HG02943 (cell line): ENCODE measurements around the gene DCAF8.

Experiments used
- ATAC-seq: cut with Tn5 transposase; IDR thresholded peaks from one replicate; pipeline ENCODE4 v1.9.1; 2021; ENCODE audit warnings: mild to moderate bottlenecking, low read depth, moderate library complexity; ENCODE audit not compliant: unreplicated experiment

The DCAF8 gene

GRCh38 chr1:160232911-160233310 is 29.4 kb downstream of the DCAF8 start:
- no peak for ATAC-seq

DNA sequence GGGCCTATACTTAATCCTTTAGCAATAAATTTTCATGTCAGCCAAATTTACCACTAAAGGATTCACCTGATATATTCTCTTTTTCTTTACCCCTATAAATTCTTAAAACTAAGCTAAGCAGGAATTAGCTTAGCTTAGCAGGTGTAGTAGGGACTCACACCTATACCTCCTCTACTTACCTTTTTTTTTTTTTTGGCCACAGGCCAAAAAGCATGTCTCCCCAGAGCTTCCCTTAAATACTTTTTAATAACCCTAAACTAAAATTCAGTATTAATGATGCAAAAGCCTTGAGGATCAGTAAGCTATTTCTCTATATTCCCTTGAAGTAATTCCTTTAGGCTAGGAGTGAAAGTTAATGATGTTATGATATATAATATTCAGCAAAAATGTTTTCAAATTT is 33.9 kb downstream of the DCAF8 start:
- no peak for ATAC-seq

DNA sequence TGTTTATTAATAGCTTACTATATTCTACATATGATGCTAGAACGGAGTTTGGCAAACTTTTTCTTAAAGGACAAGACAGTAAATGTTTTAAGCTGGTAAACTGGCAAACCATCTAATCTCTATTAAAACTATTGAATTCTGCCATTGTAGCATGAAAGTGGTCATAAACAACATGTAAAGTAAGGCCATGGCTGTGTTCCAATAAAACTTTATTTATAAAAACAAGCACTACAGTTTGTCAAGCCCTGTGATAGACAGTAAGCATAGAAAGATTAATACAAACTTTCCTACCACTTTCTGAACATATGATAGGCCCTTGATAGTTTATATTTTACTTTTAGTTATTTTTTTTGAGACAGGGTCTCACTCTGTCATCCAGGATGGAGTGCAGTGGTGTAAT is 34.8 kb downstream of the DCAF8 start:
- ATAC-seq: no peak

DNA sequence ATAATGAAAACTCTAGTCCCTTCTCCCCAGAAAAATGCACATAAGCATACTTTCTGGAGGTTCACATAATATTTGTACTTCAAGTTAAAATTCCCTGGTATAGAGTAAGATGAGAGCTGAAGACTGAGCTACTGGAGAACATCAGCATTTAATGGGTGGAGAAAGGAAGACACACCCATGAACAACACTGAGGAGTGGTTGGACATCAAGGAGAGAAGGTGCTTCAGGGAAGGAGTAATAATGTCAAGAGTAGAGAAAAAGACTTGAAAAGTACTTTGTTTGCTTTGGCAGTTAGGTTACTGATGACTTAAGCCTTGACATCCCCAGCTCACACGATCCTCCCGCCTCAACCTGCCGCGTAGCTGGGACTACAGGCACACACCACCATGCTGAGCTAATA is 35.3 kb downstream of the DCAF8 start:
- ATAC-seq: no peak

DNA sequence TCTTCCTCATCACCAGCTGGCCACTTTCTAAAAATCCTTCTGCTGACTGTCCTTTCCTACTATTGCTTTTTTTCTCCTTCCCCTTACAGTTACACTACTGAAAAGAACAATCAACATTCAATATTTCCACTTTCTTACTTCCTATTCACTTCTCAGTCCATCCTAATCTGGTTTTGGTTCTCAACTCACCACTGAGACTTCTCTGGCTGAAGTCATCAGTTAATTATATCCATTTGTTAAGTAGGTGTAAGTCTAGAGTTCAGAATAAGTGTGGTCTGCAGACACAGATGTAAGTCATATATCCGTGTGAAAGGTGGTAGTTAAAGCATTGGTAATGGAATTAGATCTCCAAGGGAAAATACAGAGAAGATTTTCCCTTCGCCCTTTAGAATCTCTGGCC is 35.7 kb downstream of the DCAF8 start:
- no peak for ATAC-seq

DNA sequence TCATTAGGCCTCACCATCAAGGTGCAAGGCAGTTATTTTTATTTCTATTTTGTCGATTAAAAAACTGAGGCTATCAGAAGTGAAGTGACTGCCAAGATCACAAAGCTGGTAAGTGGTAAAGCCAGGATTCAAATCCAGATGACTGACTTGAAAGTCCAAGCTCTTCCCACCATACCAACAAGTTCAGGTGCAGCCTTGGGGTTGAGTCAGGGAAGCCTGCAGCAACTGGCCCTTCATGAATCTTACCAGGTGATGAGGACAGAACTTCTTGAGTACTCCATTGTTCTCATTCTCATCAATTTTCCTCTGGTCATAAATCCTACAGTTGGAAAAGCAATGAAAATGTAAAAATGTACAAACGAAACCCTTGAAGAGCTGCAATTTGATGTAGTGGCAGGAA is 37.0 kb downstream of the DCAF8 start:
- no peak for ATAC-seq

DNA sequence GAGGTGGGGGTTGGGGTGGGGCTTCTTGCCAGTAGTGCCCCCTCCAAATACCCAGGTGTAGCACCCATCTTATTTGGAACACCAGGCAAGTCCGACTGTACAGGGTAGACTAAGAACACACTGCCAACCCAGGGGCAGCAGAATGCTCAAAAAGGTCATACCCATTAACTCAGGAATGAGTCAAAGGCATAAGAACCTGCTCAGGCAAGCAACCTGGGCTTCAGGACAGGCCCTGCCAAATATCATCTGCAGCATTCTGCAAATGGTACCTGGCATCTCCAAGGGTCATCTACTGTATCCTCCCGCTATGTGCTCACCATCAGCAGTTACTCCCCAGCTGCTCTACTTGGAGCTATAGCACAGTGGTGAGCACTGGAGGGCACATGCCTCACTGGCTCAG is 37.7 kb downstream of the DCAF8 start:
- ATAC-seq: no peak

DNA sequence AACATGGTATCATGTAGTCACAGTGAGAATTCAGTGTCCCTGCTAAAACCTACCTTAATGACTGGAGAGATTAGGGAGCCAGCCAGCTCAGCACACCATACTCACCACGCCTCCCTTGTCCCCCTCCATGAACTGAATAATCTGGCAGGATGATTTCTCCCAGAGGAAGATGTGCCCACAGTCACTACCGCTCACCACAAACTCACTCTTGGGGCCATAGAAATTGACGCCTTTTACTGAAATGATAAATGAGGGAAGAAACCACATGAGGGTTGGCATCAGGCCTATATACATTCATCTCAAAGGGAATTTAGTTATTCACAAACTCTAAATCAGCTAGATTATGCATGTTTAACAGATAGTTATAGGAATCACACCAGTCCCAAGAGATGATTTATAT is 39.8 kb downstream of the DCAF8 start:
- ATAC-seq: no peak

DNA sequence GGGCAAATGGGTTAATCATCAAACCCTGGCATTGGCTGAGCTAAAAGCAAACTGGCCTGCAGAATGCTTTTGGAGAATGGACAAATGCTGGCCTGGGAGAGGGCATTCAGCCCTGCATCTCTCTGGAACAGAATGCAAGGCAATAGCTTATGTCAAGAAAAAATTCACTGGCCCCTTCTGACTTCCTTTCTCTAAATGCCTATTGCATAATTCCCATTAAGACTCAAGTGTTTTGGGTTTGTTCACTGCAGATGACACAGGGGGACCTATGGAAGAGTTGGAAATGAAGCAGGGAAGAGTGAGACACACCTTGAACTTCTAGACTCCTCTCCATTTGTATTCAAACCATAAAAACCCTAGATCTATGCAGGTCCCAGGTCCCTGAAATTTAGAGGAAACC is 41.3 kb downstream of the DCAF8 start:
- ATAC-seq: no peak

DNA sequence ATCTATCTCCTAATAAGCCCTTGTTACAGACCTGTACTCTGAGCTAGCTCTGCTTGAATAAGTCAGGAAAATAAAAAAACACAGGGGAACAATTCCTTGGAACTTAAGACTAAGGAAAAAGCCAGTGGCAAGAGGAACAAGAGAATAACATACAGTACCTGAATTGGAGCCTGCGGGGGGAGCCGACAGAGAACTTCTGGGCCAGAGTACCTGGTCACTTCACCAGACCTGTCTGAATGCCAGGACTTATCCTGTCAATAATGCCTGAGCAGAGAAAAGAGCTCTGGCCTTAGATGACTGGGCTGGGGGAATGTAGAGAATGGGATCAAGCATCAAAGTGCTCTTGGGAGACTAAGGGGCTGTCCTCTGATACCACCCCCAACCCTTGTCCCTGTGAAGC is 42.0 kb downstream of the DCAF8 start:
- no peak for ATAC-seq

GRCh38 chr1:160219062-160219929 is 43.1 kb downstream of the DCAF8 start:
- ATAC-seq: no peak

DNA sequence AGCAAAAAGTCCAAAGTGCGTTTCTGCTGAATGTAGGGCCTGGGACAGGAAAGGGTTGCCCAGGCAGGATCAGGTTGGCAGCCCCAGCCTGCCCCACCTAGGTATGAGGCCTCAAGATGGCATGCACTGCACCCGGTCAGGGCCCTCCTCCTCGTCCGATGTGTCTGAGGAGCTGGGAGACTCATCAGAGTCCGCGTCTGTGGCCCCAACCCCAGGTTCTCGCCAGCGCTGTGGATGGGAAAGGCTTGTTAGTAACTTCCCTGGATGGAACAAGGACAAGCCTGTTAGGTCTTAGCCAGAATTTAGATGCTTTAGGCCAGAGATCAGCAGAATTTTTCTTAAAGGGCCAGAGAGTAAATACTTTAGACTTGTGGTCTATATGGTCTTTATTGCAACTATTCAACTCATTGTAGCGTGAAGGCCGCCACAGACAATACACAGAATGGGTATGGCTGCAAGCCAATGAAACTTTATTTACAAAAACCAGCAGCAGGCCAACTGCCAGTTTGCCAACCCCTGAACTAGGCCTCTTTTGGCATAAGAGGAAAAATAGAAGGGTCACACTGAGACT is 44.8 kb downstream of the DCAF8 start:
- ATAC-seq: no peak

- ATAC-seq: no peak
Observed at GRCh38 chr1:160216301-160216700, 46.0 kb downstream of the DCAF8 start.

DNA sequence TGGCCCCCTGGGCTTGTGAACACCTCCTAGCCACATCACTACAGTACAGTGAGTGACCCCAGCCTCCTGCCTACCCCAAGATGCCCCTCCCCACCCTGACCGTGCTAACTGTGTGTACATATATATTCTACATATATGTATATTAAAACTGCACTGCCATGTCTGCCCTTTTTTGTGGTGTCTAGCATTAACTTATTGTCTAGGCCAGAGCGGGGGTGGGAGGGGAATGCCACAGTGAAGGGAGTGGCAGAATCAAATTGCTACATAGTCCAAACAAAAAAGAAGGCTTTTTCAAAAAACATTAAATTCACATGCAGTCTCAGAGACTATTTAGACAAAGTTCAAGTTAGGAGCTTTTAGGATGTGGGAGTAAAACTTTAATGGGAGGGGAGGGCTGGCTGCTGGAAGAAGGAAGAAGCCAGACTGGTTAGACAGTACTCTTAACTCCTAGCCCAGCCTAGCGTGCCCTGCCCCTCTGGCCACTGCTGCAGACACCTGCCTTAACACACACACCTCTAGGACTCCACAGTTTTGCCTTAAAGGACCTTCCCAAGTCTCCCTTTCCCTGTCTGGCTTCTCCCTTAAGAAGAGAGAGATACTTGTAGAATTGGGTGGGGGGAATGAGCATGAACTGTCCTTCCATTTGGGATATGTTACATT is 47.7 kb downstream of the DCAF8 start:
- ATAC-seq: no peak

DNA sequence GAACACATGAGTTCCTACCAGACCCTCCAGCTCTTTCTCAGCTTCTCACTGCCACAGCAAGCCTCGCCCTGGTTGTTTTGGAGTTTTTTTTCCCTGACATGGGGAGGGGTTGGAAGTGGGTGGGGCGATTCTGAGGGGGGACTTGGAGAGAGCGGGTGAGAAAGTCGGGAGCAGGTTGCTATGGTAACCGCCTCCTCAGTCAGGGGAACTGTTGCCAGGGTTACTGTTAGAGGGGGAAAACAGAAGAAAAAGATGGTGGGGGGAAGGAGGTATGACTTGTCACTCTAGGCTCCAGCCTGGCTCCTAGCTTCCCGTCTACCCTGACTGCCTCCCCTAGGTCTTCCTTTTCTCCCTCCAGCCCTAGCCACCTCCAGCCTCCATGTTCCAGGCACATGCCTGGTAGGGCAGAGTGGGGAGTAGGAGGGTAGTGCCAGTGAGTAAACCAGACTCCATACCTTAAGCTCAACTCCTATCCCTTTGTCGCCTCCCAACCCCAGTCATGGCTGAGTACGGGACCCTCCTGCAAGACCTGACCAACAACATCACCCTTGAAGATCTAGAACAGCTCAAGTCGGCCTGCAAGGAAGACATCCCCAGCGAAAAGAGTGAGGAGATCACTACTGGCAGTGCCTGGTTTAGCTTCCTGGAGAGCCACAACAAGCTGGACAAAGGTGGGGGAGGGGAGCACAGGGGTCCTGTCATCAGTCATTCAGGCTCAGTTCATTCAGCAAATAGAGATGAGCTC is 51.1 kb downstream of the DCAF8 start:
- no peak for ATAC-seq

DNA sequence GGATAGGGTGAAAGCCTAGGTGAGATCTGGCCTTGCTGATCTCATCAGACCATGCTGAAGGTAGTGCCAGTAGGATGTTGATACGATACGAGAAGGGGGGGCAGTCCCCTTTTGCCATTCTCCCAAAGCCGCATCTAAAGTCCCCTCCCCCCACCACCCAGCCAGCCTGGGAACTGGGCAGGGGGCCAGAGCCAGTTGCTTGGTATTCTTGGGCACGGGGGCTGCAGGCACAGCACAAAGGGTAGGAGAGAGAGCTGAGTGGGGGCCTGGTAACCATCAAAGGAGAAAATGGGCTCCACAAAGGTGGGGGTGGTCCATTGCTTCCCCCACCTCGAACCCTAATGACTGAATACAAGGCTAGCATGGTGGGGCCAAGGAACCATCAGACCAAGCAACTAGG is 51.8 kb downstream of the DCAF8 start:
- ATAC-seq: no peak

DNA sequence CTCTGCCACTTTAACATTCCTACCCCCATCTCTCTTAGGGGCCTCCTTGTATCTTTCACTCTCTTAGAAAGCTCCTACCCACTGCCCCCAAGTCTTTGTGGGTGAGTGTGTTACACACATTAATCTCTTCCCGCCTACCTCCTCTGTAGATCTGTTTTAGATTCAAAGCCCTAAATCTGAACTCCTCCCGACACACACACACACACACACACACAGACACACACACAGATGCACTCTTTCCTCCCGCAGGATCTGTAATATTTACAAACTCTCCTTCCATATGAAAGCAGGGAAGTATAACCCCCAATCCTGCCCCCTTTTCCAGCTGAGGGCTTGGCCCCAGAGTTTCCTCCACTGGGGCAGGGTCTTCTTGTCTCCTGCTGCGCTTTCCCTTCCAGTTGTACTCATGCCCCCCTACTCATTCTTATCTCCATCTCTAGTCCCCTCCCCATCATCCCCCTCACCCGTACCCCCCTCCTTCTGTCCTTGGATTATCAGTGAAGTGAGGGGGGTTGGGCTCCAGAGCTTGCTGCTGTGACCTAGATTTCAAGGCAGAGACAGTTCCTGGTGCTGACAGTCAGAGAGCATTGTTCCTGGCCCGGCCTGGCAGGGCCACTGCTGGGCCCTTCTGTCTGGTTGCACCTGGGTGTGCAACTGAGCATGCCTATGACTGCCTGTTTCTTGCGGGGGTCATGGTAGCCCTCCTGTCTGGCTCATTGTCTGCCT is 52.9 kb downstream of the DCAF8 start:
- ATAC-seq: no peak

DNA sequence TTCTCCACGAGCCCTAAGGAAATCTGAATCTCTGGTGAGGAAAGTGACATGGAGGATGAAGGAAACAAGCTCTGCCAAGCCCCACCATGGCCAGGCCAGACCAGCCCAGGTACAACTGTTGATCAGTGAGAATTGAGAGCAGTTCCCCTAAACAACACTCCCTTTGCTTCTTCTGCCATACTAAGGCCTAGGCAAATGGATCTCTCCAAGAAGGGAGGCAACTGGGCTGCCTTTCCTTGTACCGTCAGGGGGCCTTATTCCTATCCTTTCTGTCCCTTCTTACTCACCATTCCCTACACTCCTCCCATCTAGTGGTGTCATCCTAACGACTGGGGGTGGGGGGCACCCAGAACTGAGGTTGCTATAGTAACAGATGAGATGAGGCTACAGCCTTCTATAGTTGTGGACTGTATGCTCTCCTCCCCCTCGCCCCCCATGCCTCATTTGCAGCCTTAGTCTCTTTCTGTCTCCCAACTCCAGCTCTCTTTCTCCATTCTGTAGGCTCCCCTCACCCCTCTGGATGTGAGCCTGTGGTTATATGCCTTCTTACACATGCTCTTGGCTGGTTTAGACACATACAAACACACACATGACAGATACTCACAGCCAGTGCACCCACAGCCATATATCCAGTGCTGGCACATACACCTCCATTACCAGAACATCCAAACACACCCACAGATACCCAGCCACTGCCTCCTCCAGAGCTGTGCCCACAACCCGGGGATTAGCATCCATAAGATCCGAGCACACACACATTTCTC is 53.6 kb downstream of the DCAF8 start:
- no peak for ATAC-seq

- ATAC-seq: no peak
Observed at GRCh38 chr1:160207771-160208556, 54.4 kb downstream of the DCAF8 start.
